Pericardium fibroblast (primary cell): ENCODE results near the gene RDH13. TPM values are rescaled to one million over a fixed set of nuclear protein-coding genes. Genes with fewer than 3 reads are reported as not detected.

Experiments
- total RNA-seq: library from RNA; depleted of rRNA; stranded (reverse); fragments of >200 nt; gene quantifications from 2 replicates; pipeline ENCODE4 v1.2.3, GENCODE V29; 2015

The RDH13 gene, protein sequence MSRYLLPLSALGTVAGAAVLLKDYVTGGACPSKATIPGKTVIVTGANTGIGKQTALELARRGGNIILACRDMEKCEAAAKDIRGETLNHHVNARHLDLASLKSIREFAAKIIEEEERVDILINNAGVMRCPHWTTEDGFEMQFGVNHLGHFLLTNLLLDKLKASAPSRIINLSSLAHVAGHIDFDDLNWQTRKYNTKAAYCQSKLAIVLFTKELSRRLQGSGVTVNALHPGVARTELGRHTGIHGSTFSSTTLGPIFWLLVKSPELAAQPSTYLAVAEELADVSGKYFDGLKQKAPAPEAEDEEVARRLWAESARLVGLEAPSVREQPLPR
- total RNA-seq, result 6.4 and 8.1 TPM in 2 replicates

DNA sequence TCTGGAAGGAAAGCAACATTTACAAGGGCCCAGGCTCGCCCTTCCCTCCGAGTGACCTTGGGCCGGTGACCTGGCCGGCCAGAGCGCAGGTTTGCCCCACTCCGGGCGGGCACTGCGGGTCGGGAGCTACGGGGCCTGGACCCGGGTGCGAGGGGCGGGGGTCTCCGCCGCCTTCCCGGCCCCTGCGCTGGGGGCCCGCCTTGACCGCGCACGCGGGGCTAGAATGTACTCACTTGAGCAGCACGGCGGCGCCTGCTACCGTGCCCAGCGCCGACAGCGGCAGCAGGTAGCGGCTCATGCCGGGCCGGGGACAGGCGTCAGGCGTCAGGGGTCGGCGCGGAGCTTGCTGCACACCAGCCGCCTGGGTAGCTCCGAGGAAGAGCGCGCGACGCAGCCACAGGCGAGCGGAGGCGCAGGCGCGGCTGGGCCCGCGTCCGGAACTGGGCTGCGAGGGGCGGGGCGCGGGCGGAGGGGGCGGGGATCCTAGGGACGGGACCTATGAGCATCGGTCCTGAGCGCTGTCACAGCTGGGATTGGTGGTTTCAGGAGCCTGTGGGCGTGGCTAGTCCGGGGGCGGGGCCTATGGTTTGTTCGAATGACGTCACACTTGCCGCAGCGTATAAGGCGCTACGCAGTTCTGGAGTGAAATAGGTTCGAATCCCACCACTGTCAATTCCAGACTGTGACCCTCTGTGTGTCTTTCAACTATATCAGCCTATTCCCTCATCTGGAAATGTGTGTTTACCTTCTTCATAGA is at the start of gene RDH13:
RDH13 (minus strand) TSS at position 414 of the 757 bp plus-strand sequence; CDS start at position 298, 116 bp downstream.

DNA sequence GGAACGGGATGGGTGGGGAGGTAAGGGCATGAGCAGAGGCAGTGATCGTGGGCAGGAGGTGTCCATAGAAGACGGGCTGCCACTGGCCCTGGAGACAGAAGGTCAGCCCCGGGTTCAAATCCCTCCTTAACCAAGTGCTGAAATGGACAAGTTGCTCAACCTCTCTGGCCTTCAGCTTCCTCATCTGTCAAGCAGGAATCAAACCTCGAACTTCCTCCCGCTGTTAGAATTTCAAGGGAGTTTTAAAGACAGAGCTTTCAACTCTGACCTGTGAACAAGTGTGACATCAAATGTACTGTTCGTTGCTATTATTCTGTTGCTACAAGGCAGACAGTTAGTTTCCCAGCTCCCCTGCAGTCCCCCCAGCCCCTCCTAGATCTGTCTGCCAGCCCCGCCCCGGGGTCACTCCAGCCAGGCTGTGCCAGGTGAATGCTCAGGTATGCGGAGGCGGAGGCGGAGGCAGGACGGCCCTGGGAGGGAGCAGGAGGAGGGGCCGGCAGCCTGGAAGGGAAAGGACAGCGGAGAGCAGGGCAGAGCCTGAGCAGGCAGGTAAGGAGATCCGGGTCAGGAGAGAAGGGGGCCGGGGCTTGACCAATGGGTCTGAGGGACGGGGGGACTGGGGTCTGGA is 12.5 kb upstream of the RDH13 start, which contains the start of gene EPS8L1:
EPS8L1 (plus strand) TSS at position 499 of the 628 bp plus-strand sequence. CDS start 576 bp downstream, outside the sequence.

Other genes with a start within 250 kb of the RDH13 start
- not detected in 2 replicates for gene KIR3DL1, start 246.7 kb downstream of the RDH13 start, total RNA-seq
- not detected in 2 replicates for gene KIR2DS4, start 230.5 kb downstream of the RDH13 start, total RNA-seq
- gene KIR3DL2, start 212.7 kb downstream of the RDH13 start, total RNA-seq, result not detected in 2 replicates
- not detected in 2 replicates for gene FCAR, start 188.9 kb downstream of the RDH13 start, total RNA-seq
- gene NCR1, start 157.0 kb downstream of the RDH13 start, total RNA-seq, result not detected in 2 replicates
- gene NLRP7, start 115.6 kb downstream of the RDH13 start, total RNA-seq, result not detected in 2 replicates
- 0.23 and 2.6 TPM in 2 replicates for gene NLRP2, start 96.8 kb downstream of the RDH13 start, total RNA-seq
- gene GP6, start 24.9 kb downstream of the RDH13 start, total RNA-seq, result not detected in 2 replicates
- gene EPS8L1, start 12.7 kb upstream of the RDH13 start, total RNA-seq, result 0.60 and 2.5 TPM in 2 replicates
- gene PPP1R12C, start 54.5 kb upstream of the RDH13 start, total RNA-seq, result 71.1 and 98.8 TPM in 2 replicates
- 5.4 and 9.0 TPM in 2 replicates for gene TNNT1, start 86.1 kb upstream of the RDH13 start, total RNA-seq
- 0.58 TPM in 1 of 2 replicates, not detected in the other for gene TNNI3, start 94.6 kb upstream of the RDH13 start, total RNA-seq
- 0.26 TPM in 1 of 2 replicates, not detected in the other for gene DNAAF3, start 103.5 kb upstream of the RDH13 start, total RNA-seq
- gene SYT5, start 117.1 kb upstream of the RDH13 start, total RNA-seq, result 0.26 TPM in 1 of 2 replicates, not detected in the other
- gene PTPRH, start 146.4 kb upstream of the RDH13 start, total RNA-seq, result 7.0 and 9.4 TPM in 2 replicates
- 0.51 and 0.93 TPM in 2 replicates for gene TMEM86B, start 165.6 kb upstream of the RDH13 start, total RNA-seq
- 30.5 and 31.7 TPM in 2 replicates for gene PPP6R1, start 195.9 kb upstream of the RDH13 start, total RNA-seq
- 26.7 and 37.5 TPM in 2 replicates for gene HSPBP1, start 217.0 kb upstream of the RDH13 start, total RNA-seq
- 2.2 and 8.6 TPM in 2 replicates for gene BRSK1, start 220.8 kb upstream of the RDH13 start, total RNA-seq